ENCODE results near the gene RIPOR1.
"Not testable (repeated sequence)": the region's sequence is repeated elsewhere in the genome, so short reads cannot be mapped to it uniquely, and the experiment has no call there.

The RIPOR1 gene

GRCh38 chr16:67517661-67518423 lies 10.8 kb upstream of the RIPOR1 start:
- DNase-seq = no peak

DNA sequence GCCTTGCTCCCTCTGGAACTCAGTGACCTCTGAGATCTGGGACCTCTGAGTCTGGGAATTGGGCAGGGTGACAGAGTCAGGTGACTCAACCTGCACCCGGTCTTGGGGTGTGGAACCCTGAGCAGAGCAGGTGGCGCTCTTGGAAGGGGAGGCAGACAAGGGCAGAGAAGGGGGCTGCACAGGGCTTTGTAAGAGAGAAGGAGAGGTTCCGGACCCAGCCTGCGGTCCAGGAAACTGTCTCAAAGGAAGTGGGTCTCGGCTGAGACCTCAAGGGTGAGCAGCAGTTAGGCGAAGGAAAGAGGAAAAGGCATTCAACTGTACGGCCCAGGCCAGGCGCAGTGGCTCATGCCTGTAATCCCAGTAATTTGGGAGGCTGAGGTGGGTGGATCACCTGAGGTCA lies 10.0 kb upstream of the RIPOR1 start:
- no peak for DNase-seq

DNA sequence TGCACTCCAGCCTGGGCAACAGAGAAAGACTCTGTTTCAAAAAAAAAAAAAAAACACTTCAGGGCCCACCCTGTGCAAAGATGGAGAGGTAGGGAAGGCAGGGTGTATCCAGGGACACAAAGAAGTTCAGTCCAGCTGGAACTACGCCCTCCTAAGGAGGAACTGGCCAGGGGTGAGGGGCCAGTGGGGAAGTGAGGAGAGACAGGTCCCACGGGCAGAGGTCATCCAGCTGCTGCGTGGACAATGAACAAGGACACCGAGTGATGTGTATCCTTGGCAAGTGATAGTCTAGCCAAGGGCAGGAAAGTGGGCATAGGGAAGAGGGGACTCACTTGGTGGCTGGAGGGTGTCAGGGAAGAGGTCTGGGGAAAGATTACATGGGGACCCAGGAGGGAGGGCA lies 9.4 kb upstream of the RIPOR1 start:
- no peak for DNase-seq

DNA sequence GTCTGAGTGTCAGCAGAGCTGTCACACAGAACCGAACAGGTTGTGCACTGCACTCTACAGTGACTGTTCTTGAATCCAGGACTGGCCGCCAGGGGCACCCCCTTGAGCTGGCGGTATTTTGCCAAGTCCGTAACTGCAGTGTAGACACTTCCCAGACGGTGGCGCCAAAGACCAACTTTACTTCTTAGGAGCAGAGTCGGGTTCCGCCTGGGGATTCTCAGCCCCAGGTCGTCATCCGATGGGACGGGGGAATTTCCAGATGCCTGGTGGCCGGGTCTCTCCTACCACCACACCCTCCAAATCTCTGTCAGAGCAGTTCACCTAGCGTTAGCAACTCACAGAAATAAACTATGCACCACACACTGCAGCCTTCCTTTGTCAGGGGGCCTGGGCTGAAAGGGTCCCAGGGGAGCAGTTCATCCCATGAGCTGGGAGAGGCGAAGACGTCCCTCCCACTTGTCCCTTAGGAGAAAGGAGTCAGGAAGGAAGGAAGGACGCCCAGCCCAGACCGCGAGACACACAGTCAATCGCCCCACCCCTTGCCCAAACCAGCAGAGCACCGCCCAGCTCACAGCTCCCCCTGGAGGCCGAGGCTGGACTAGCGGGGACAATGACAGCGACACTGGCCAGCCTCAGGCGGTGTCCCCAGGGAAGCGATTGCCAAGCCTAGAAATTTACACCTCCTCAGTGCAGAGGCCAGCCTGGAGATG lies 7.4 kb upstream of the RIPOR1 start:
- peak; percentile 89 for DNase-seq

GRCh38 chr16:67525176-67525860 lies 3.3 kb upstream of the RIPOR1 start:
- no peak for DNase-seq

DNA sequence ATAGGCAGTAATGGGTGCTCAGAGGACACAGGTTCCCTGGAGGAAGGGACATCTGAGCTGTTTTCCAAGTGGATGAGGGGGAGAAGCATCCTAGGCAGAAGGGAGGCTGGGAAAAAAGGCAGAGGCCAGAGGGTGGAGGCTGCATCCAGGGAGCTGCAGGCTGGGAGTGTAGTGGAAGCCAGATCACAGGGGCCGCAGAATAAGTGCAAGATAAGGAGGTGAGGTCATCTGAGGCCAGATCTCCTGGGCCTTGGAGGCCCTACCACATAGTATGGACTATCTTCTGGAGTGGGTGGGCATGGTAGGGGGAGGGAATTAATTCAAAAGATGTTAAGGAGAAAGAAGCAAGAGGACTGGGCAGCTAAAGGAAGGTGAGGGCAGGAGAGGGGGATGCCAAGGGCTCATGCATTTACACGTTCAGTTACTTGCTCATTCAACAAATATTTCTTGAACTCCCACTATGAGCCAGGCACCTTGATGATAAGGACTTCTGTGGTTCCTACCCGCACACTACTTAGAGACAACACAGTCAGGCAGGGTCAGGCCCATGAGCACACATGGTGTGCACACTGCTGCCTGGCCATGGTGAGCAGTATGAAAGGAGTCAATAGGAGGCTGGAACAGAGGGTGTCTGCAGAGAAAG lies 2.4 kb upstream of the RIPOR1 start:
- DNase-seq = no peak

GRCh38 chr16:67528870-67529581 lies 397 bp downstream of the RIPOR1 start:
- no peak for DNase-seq

- DNase-seq = no peak
These were observed 968 bp downstream of the RIPOR1 start for GRCh38 chr16:67529582-67530012.

DNA sequence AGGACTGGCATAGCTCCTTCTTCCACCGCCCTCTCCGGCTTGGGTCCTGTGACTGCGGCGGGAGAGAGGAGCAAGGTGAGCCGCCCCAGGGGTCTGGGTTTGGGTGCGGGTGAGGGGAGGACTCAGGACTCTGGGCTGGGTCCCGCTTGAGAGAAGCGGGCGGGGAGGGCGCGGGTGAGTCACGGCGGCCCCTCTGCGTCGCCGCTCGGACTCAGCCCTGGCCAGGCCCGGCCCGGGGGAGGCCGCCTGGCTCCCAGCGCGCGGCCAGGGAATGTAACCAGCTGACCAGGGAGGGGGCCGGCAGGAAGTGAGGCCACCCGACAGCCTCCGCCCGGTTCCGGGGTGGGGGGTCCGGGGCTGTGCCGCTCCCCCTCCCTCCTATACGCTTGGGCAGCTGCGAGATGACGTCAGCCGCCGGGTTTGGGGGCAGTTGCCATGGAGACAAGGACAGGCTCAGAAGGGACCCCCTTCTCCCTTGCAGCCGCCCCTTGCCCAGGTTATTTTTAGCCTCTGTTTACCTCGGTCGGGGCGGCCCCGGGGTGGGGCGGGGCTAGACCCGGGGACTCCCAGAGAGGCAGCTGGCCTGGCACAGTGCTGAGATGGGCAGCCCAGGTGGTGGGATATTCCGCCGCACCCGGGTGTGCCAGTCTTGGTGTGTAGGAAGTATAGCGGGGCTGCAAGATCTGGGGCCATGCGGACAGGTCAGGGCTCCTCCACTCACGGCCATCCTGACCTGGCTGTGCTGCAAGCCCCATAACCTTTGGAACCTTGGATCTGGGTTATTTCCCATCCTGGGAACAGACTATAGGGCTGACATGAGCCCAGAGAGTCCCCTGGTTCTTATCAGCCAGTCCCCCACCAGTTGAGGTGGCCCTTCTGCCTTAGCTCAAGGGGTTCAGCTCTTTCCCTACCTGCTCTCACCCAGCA lies 1.6 kb downstream of the RIPOR1 start:
- no peak for DNase-seq

DNA sequence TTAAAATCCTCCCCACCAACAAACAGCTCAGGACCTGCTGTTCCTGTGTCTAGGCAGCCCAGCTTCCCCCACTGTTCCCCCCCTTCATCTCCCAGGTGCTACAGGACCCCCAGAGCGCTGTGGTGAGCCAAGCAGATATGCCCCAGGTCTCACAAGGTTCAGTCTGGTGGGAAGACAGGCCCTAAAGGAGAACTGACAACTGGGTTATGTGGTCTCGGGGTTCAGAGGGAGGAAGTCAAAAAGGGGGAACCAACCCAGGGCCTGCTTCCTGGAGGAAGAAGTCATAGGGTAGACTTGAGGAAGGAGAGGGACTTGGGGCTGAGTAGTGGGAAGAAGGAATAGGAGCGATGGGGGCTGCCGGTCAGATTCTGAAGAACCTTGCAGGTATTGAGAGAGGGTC lies 2.6 kb downstream of the RIPOR1 start:
- DNase-seq = no peak

DNA sequence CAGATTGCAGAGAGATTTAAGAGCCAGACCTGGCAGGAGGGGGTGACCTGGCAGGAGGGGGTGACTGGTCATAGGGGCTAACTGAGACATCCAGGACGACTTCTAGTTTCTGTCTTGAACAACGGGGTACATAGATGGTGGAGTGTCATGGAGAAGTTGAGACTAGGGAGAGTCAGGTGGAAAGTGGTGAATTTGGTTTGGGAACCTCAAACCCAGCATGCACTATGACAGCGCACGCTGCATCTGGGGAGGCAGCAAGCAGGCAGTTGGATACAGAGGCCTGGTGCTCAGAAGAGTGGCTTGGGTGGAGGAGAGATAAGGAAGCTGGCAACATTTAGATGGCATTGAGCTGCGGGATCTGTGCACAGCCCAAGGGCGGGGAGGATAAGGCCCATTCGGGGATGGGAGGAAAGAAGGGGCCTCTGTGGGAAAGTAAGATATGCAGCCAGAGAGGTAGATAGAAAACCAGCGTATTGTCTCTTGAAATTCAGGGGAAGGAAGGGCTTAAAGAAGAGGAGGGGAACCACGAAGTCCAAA lies 4.5 kb downstream of the RIPOR1 start:
- no peak for DNase-seq

DNA sequence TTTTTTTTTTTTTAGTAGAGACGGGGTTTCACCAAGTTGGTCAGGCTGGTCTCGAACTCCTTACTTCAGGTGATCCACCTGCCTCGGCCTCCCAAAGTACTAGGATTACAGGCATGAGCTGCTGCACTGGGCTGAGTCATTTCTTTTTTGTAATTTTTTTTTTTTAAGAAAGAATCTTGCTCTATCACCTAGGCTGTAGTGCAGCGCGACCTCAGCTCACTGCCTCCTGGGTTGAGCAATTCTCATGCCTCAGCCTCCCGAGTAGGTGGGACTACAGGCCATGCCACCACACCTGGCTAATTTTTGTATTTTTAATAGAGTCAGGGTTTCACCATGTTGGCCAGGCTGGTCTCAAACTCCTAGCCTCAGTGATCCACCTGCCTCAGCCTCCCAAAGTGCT lies 5.4 kb downstream of the RIPOR1 start:
- DNase-seq = not testable (repeated sequence)

- no peak for DNase-seq
These were observed 5.8 kb downstream of the RIPOR1 start for GRCh38 chr16:67534431-67534830.

GRCh38 chr16:67535201-67535600 lies 6.6 kb downstream of the RIPOR1 start:
- no peak for DNase-seq

GRCh38 chr16:67537270-67537635 lies 8.6 kb downstream of the RIPOR1 start:
- DNase-seq = no peak

GRCh38 chr16:67537636-67538591 lies 9.3 kb downstream of the RIPOR1 start:
- DNase-seq = no peak

GRCh38 chr16:67538666-67539101 lies 10.1 kb downstream of the RIPOR1 start:
- no peak for DNase-seq

- DNase-seq = no peak
These were observed 10.6 kb downstream of the RIPOR1 start for GRCh38 chr16:67539271-67539670.

DNA sequence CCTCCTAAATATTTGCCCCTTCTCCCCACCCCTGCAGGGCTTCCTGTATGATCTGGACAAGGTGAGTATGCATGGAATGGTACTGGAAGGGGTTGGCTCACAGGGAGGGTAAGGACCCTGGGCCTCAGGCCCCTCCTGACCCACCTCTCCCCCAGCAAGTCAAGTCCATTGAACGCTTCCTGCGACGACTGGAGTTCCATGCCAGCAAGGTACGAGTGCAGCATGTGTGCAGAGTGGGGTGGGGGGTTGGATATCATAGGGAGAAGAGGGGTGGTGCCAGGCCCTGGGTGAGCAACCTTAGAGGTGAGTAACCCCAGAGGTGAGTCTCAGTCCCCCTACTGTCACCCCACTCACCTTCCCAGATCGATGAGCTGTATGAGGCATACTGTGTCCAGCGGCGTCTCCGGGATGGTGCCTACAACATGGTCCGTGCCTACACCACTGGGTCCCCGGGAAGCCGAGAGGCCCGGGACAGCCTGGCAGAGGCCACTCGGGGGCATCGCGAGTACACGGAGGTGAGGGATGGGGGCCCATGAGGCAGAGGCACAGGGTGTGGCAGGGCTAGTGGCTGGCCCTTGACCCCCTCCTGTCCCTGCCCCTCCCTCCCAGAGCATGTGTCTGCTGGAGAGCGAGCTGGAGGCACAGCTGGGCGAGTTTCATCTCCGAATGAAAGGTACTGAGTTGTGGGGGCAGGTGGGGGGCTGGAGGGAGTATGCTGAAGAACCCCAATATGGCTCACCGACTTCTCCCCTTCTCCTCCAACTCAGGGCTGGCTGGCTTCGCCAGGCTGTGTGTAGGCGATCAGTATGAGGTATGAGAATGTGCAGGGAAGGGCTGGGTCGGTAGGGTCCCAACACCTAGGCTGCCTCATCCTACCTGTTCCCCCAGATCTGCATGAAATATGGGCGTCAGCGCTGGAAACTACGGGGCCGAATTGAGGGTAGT lies 11.3 kb downstream of the RIPOR1 start:
- DNase-seq = no peak

Data from DMS153 (cell line).